ENCODE results near the gene LIMK2.

DNA sequence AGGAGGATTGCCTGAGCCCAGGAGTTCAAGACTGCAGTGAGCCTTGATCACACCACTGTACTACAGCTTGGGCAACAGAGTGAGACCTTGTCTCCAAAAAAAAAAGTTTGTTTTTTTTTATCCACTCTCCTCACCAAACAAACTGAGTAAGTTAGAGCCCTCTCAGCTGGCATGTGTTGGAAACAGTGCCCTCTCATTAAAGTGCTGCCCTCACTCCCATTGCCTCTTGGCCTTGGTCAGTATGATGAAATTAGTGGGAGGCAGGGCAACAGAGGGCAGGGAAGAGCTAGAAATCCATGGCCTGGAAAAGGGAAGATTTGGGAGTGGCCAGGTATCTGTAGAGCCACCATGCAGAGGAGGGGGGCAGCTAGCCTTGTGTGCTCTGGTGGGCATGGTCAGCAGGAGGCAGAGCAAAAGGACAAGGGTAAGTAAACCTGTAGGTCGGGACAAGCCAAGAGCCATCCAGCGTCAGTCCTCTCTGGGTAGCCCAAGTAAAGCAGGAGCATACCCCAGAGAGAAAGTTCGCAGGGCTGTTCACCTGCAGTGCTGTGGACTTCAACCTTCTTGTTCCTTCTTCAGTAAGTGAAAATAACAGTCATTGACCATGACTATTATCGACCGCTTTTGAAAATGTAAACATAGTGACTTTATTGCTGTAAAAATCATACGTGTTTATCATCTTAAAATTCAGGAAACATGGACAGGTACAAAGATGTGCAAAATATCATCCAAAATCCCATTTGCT lies 52.0 kb downstream of the LIMK2 start:
- TF ChIP-seq ZNF384 (IDR thresholded peaks at IDR 0.05) (no peak), BHLHE40 (IDR thresholded peaks at IDR 0.05; ENCODE audit: borderline replicate concordance) (no peak), SUZ12 (IDR thresholded peaks at IDR 0.05) (no peak), SP1 (IDR thresholded peaks at IDR 0.05) (no peak), HDGF (IDR thresholded peaks at IDR 0.05; ENCODE audit: borderline replicate concordance) (no peak), ARNT (IDR thresholded peaks at IDR 0.05) (no peak), FOXA1 (IDR thresholded peaks at IDR 0.05) (no peak), ELF4 (IDR thresholded peaks at IDR 0.05) (no peak), L3MBTL2 (conservative IDR thresholded peaks at IDR 0.05) (no peak), FOXM1 (IDR thresholded peaks at IDR 0.05; ENCODE audit: borderline replicate concordance) (no peak), LEF1 (IDR thresholded peaks at IDR 0.05; ENCODE audit: borderline replicate concordance) (no peak), CTBP1 (IDR thresholded peaks at IDR 0.05; ENCODE audit: borderline replicate concordance) (no peak)
